ENCODE results near the gene NUDT16L1. TPM values are rescaled to one million over a fixed set of nuclear protein-coding genes. Genes with fewer than 3 reads are reported as not detected.
A peak's percentile ranks its signal among the peaks of the same experiment; 100 is the strongest.

NUDT16L1 gene
- total and polyA plus RNA-seq, 2 donors = 17.0 to 38.4 TPM

GRCh38 chr16:4656695-4657686 is 36.4 kb upstream of the NUDT16L1 start:
- DNase-seq (ENCODE audit: extremely low spot score) = no peak
- WGBS = 93% methylated on average over 25 of the region's 25 CpGs
- Histone ChIP-seq H3K4me1 (ENCODE audit: insufficient read depth) (no peaks in the 10 kb centered on the region), H3K27ac (ENCODE audit: low read depth) (no peak overlapping the region), H3K4me3 (ENCODE audit: low read depth, low read length) (no peak overlapping the region), H3K36me3 (ENCODE audit: insufficient read depth) (peaks cover 2% of the 10 kb centered on the region)

GRCh38 chr16:4659363-4660353 is 33.7 kb upstream of the NUDT16L1 start:
- no peaks in the 10 kb centered on the region for H3K36me3 ChIP-seq (ENCODE audit: insufficient read depth)
- no peak overlapping the region for H3K27ac ChIP-seq (ENCODE audit: low read depth)
- no peak for DNase-seq (ENCODE audit: extremely low spot score)
- no peak overlapping the region for H3K4me3 ChIP-seq (ENCODE audit: low read depth, low read length)
- H3K4me1 ChIP-seq (ENCODE audit: insufficient read depth) = no peaks in the 10 kb centered on the region
- 88% methylated on average over 29 of the region's 29 CpGs for WGBS

GRCh38 chr16:4660454-4661007 is 32.8 kb upstream of the NUDT16L1 start:
- Histone ChIP-seq H3K27ac (ENCODE audit: low read depth) (no peak overlapping the region), H3K4me1 (ENCODE audit: insufficient read depth) (no peaks in the 10 kb centered on the region), H3K4me3 (ENCODE audit: low read depth, low read length) (no peak overlapping the region), H3K36me3 (ENCODE audit: insufficient read depth) (peaks cover 1% of the 10 kb centered on the region)
- peak; percentile 47 for DNase-seq (ENCODE audit: extremely low spot score)
- WGBS = 54% methylated on average over 18 of the region's 18 CpGs

DNA sequence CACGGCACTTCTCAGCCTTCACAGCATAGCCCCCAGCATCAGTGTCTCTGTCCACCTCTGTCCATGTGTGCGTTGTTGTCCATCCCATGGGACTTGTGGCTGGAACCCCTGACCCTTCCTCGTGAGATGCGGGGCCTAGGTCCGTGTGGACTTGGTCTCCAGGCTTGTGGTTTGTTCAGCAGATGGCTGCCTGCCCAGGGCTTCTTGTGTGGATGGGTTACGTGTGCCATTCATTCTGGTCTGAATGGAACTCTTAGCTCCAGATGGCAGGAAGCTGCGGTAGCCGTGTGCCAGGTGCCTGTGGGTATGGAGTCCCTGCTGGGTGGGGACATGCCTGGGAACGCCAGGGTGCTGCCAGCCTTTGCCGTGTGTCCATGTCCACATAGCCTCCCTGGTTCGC is 31.7 kb upstream of the NUDT16L1 start:
- WGBS = 86% methylated on average over 11 of the region's 11 CpGs
- Histone ChIP-seq H3K36me3 (ENCODE audit: insufficient read depth) (peaks cover 1% of the 10 kb centered on the region), H3K4me3 (ENCODE audit: low read depth, low read length) (no peak overlapping the region), H3K4me1 (ENCODE audit: insufficient read depth) (no peaks in the 10 kb centered on the region), H3K27ac (ENCODE audit: low read depth) (no peak overlapping the region)
- DNase-seq (ENCODE audit: extremely low spot score) = no peak

- Histone ChIP-seq H3K4me3 (ENCODE audit: low read depth, low read length) (no peak overlapping the region), H3K4me1 (ENCODE audit: insufficient read depth) (no peaks in the 10 kb centered on the region), H3K27ac (ENCODE audit: low read depth) (no peak overlapping the region), H3K36me3 (ENCODE audit: insufficient read depth) (peaks cover 1% of the 10 kb centered on the region)
- 75% methylated on average over 5 of the region's 5 CpGs for WGBS
- DNase-seq (ENCODE audit: extremely low spot score) = no peak
Measured at GRCh38 chr16:4663465-4663776, 29.9 kb upstream of the NUDT16L1 start.

- no peaks in the 10 kb centered on the region for H3K4me1 ChIP-seq (ENCODE audit: insufficient read depth)
- WGBS = 78% methylated on average over 25 of the region's 25 CpGs
- no peak for DNase-seq (ENCODE audit: extremely low spot score)
- no peak overlapping the region for H3K4me3 ChIP-seq (ENCODE audit: low read depth, low read length)
- peaks cover 1% of the 10 kb centered on the region for H3K36me3 ChIP-seq (ENCODE audit: insufficient read depth)
- H3K27ac ChIP-seq (ENCODE audit: low read depth) = no peak overlapping the region
Measured at GRCh38 chr16:4663777-4664465, 29.4 kb upstream of the NUDT16L1 start.

DNA sequence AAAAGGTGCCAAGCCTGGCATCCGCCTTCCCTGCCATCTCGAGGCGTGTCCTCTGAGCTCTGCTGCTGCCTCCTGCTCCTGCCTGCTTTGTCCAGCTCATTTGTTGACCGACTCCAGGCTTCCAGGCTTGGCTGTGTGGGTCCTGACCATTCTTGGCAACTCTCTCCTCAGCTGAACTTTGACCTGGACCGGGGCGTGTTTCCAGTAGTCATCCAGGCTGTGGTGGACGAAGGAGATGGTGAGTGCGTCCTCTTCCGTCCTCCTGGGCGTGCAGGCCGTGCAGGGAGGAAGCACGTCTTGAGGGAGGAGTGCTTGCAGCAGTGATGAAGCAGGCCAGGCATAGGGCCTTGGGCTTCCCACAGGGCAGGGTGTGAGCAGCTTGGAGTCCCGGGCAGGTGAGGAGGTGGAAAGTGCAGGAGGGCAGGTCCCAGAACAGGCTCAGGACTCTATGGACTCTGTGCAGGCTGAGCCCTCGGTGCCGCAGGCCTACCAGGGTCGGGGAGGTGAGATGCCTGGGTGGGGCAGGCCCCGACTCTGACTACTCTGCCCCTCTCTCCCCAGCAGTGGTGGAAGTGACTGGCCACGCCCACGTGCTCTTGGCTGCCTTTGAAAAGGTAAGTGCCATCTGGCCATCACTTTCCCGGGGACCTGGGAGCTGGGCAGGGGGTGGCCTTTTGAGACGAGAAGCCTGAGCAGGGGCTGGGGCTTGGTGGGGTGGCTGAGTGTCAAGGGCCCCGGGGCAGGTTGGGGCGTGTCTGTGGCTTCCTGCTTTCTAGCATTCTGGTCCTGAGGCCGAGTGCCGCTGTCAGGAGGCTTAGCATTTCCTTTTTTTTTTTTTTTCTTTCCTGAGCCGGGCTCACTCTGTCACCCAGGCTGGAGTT is 28.6 kb upstream of the NUDT16L1 start:
- 65% methylated on average over 26 of the region's 26 CpGs for WGBS
- peaks cover 1% of the 10 kb centered on the region for H3K36me3 ChIP-seq (ENCODE audit: insufficient read depth)
- peak overlapping the region; percentile 57 for H3K27ac ChIP-seq (ENCODE audit: low read depth)
- H3K4me3 ChIP-seq (ENCODE audit: low read depth, low read length) = no peak overlapping the region
- DNase-seq (ENCODE audit: extremely low spot score) = no peak
- no peaks in the 10 kb centered on the region for H3K4me1 ChIP-seq (ENCODE audit: insufficient read depth)

- H3K4me3 ChIP-seq (ENCODE audit: low read depth, low read length) = no peak overlapping the region
- H3K27ac ChIP-seq (ENCODE audit: low read depth) = no peak overlapping the region
- no peak for DNase-seq (ENCODE audit: extremely low spot score)
- peaks cover 1% of the 10 kb centered on the region for H3K36me3 ChIP-seq (ENCODE audit: insufficient read depth)
- H3K4me1 ChIP-seq (ENCODE audit: insufficient read depth) = no peaks in the 10 kb centered on the region
- WGBS = 89% methylated on average over 20 of the region's 20 CpGs
Measured at GRCh38 chr16:4666537-4667202, 26.7 kb upstream of the NUDT16L1 start.

DNA sequence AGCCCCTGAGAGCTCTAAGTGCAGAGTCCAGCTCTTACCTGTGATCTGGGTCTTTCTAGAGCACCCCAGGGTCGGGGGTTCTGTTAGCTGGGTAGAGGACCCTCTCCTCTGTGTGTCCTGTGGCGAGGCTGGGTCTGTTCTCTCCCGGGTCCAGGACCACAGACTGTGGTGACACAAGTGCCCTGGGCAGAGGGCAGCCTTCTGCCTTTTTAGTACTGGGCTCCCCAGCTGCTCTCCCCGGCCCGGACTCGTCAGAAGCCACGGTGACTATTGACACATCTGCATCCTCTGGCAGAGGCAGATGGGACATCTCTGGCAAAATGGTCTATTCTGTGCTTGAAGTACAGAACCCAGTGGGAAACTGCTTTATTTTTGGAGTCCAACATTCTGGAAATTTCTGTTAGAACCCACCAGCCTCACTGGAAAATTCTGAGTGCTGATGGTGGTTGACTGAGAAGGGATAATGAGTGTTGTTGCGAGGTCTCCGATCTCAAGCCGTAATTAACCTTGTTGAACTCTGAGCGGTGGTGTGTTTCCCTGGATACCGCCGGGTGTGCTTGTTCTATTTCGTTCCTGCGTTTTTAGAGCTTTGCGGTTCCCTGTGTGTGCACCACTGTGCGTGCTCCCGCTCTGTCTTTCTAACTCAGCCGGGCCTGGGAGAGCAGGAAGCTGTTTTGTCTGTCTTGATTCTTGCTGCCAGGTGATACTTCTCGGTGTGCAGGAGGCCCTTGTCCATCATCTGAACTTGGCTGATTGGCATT is 26.0 kb upstream of the NUDT16L1 start:
- no peak overlapping the region for H3K4me3 ChIP-seq (ENCODE audit: low read depth, low read length)
- H3K36me3 ChIP-seq (ENCODE audit: insufficient read depth) = peaks cover 1% of the 10 kb centered on the region
- H3K27ac ChIP-seq (ENCODE audit: low read depth) = no peak overlapping the region
- no peak for DNase-seq (ENCODE audit: extremely low spot score)
- no peaks in the 10 kb centered on the region for H3K4me1 ChIP-seq (ENCODE audit: insufficient read depth)
- WGBS = 90% methylated on average over 20 of the region's 20 CpGs

DNA sequence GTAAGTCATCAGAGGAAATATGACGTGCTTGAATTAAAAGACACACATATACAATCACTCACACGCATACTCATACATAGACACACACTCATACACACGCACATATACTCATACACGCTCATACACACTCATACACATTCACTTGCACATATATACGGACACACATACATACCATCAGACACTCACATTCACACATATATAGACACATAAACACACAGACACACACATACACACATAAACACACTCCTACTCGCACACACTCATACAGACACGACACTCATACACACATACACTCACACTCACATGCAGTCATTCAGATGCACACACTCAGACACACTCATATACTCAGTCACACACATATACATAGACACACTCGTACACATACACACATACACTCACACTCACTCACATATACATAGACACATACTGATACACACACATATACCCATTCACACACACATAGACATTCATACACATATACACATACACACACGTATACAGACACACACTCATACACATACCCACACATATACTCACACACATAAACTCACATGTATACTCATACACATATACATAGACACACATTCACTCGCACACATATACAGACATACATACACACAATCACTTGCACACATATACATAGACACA is 24.9 kb upstream of the NUDT16L1 start:
- Histone ChIP-seq H3K36me3 (ENCODE audit: insufficient read depth) (peaks cover 1% of the 10 kb centered on the region), H3K27ac (ENCODE audit: low read depth) (no peak overlapping the region), H3K4me1 (ENCODE audit: insufficient read depth) (no peaks in the 10 kb centered on the region), H3K4me3 (ENCODE audit: low read depth, low read length) (no peak overlapping the region)
- 95% methylated on average over 10 of the region's 10 CpGs for WGBS
- DNase-seq (ENCODE audit: extremely low spot score) = no peak

DNA sequence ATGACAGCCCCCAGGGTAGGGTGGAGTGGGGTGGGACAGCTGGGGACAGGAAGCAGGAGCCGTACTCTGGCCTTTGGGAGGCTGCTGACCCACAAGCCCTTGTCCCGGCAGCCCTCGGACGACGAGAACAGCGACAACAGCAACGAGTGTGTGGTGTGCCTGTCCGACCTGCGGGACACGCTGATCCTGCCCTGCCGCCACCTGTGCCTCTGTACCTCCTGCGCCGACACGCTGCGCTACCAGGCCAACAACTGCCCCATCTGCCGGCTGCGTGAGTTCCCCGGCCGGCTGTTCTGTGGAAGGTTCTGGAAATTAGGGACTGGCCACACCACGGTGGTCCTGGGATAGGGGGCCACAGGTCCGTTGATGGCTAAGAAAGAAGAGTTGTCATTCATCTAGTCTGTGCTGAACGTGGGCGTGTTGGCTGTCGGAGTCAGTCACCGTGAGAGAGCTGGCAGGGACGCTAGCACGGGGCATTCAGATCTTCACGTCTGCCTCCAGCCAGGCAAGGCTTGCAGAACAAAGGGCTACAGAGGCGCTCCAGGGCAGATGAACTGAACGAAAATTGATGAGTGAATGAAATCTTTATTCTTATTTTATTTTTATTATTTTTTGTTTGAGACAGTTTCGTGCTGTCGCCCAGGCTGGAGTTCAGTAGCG is 19.8 kb upstream of the NUDT16L1 start:
- WGBS = 91% methylated on average over 33 of the region's 33 CpGs
- Histone ChIP-seq H3K4me3 (ENCODE audit: low read depth, low read length) (no peak overlapping the region), H3K27ac (ENCODE audit: low read depth) (no peak overlapping the region), H3K36me3 (ENCODE audit: insufficient read depth) (no peaks in the 10 kb centered on the region), H3K4me1 (ENCODE audit: insufficient read depth) (no peaks in the 10 kb centered on the region)
- no peak for DNase-seq (ENCODE audit: extremely low spot score)
